HepG2 (cell line): ENCODE results near the gene MED20. TPM values are rescaled to one million over a fixed set of nuclear protein-coding genes. Genes with fewer than 3 reads are reported as not detected.
A peak's percentile ranks its signal among the peaks of the same experiment; 100 is the strongest.

Source experiments
- ATAC-seq: fragments of 200-7000 bp; cut with Tn5 transposase; 3 replicates; pipeline ENCODE4 v1.9.1; 2020; ENCODE audit warnings: mild to moderate bottlenecking, moderate library complexity
- BruUV-seq: library from RNA; stranded (reverse); fragments of 400-500 nt; replicated peaks from 2 replicates; lab custom pipeline; 2021; lab: Mats Ljungman, UMichigan
- CTCF ChIA-PET: fragments of 300-600 bp; formaldehyde crosslinking; extraction: SDS; loops from one replicate; lab custom pipeline; 2021; ENCODE audit warnings: low total read pairs, inconsistent platforms, low intra/inter-chr PET ratio; lab: Yijun Ruan, JAX
- POLR2A ChIA-PET: fragments of 350-600 bp; sonication (Branson Sonifier 250); formaldehyde crosslinking; loops from one replicate; lab custom pipeline; 2020; ENCODE audit warnings: antibody characterized with exemption, inconsistent platforms; lab: Yijun Ruan, JAX
- DNase-seq: peaks from one replicate; pipeline ENCODE4 v3.0.0-alpha.2; 2015; ENCODE audit warnings: low spot score
- FAIRE-seq: peaks from 3 replicates; lab custom pipeline; 2011; peaks lifted over from hg19 to GRCh38; lab: Jason Lieb, UNC
- H2AFZ ChIP-seq: one replicate; pipeline ENCODE4 v1.6.1; 2011; ENCODE audit warnings: low read length, inconsistent platforms
- H3K27ac ChIP-seq: fragments of 300-600 bp; 3 replicates; pipeline ENCODE4 v1.8.0; 2011; ENCODE audit warnings: mixed run types, mild to moderate bottlenecking, mixed read lengths, low read length, inconsistent platforms; ENCODE audit not compliant: insufficient read depth; ENCODE audit errors: extremely low read length
- H3K27me3 ChIP-seq, 2 experiments: fragments of 200-600 bp in 1 of 2; 2 replicates in 1 of 2; 3 replicates in 1 of 2; pipeline versions ENCODE4 v1.6.0 to v1.8.0; 2011; ENCODE audit warnings: low read length in 2 of 2, mild to moderate bottlenecking in 2 of 2, moderate library complexity in 2 of 2, inconsistent platforms in 1 of 2; ENCODE audit not compliant: insufficient read depth in 2 of 2, control insufficient read depth in 1 of 2
- H3K36me3 ChIP-seq, 2 experiments: fragments of 200-600 bp in 1 of 2; replicated peaks in 1 of 2; 2 replicates in 1 of 2; 3 replicates in 1 of 2; pipeline versions ENCODE4 v1.5.1 to v1.8.0; 2011; ENCODE audit warnings: low read length in 2 of 2, inconsistent platforms in 1 of 2; ENCODE audit not compliant: insufficient read depth in 2 of 2, control insufficient read depth in 1 of 2
- H3K4me1 ChIP-seq: 2 replicates; pipeline ENCODE4 v1.5.1; 2012; ENCODE audit warnings: low read length, inconsistent platforms; ENCODE audit not compliant: insufficient read depth
- H3K4me2 ChIP-seq: 2 replicates; pipeline ENCODE4 v1.6.0; 2011; ENCODE audit warnings: low read depth, low read length, inconsistent platforms
- H3K4me3 ChIP-seq, 3 experiments: fragments of 200-600 bp in 1 of 3; sonication (generic), shearing (Covaris generic) in 1 of 3; replicated peaks in 1 of 3; 2 replicates each; pipeline ENCODE4 v1.5.1; 2011 to 2016; ENCODE audit warnings: low read length in 3 of 3, inconsistent platforms in 2 of 3, low read depth in 2 of 3, mild to moderate bottlenecking in 2 of 3, control low read depth in 1 of 3, mixed read lengths in 1 of 3; ENCODE audit not compliant: insufficient read depth in 1 of 3
- H3K79me2 ChIP-seq: one replicate; pipeline ENCODE4 v1.6.1; 2011; ENCODE audit warnings: low read length, inconsistent platforms; ENCODE audit not compliant: insufficient read depth
- H3K9ac ChIP-seq: 2 replicates; pipeline ENCODE4 v1.6.0; 2011; ENCODE audit warnings: mild to moderate bottlenecking, low read depth, low read length, inconsistent platforms; ENCODE audit not compliant: insufficient read depth
- H3K9me3 ChIP-seq: 2 replicates; pipeline ENCODE4 v1.5.1; 2012; ENCODE audit warnings: mild to moderate bottlenecking, low read length
- H4K20me1 ChIP-seq: 2 replicates; pipeline ENCODE4 v1.6.0; 2011; ENCODE audit warnings: inconsistent platforms, mild to moderate bottlenecking, low read length, moderate library complexity; ENCODE audit not compliant: insufficient read depth
- ATF7 ChIP-seq, 2 experiments: fragments of 450-650 bp in 1 of 2; sonication (generic) in 1 of 2; formaldehyde crosslinking in 1 of 2; IDR thresholded peaks; 2 replicates each; pipeline versions ENCODE4 v1.4.0 to v1.6.1; 2016 to 2020; ENCODE audit warnings: antibody characterized with exemption in 1 of 2, mild to moderate bottlenecking in 1 of 2, missing genetic modification reagents in 1 of 2
- NFAT5 ChIP-seq: sonication (generic); formaldehyde crosslinking; IDR thresholded peaks from 2 replicates; pipeline ENCODE4 v1.4.0; 2020; ENCODE audit warnings: missing genetic modification reagents
- STAT6 ChIP-seq: sonication (generic); formaldehyde crosslinking; IDR thresholded peaks from 2 replicates; pipeline ENCODE4 v1.4.0; 2020; ENCODE audit warnings: missing genetic modification reagents, mild to moderate bottlenecking, borderline replicate concordance
- TEAD3 ChIP-seq: optimal IDR thresholded peaks from 2 replicates; pipeline ENCODE3; 2016; ENCODE audit warnings: borderline replicate concordance
- ZNF687 ChIP-seq: sonication (generic); formaldehyde crosslinking; IDR thresholded peaks from 2 replicates; pipeline ENCODE4 v1.5.1; 2020; ENCODE audit warnings: mild to moderate bottlenecking, missing genetic modification reagents, moderate library complexity
- WGBS: methylation state at CpG from one replicate; pipeline ENCODE4 v1.1.6; 2017; ENCODE audit warnings: low lambda C conversion rate; 5-methylcytosine and 5-hydroxymethylcytosine counted together
- in situ Hi-C: cut with HindIII; loops from 2 replicates; pipeline ENCODE4 v1.10.0; 2017; ENCODE audit warnings: low pct_unique_long_range_greater_than_20kb; ENCODE audit not compliant: extremely low pct_ligation_motif_present
- intact Hi-C: fragments of 100-400 bp; cut with micrococcal nuclease; formaldehyde crosslinking; loops from one replicate; pipeline ENCODE4 v1.10.0; 2022; ENCODE audit not compliant: unreplicated experiment
- polyA plus RNA-seq, 8 experiments: library from polyadenylated mRNA; depleted of rRNA in 3 of 8; stranded (reverse) in 7 of 8; unstranded in 1 of 8; fragments of >200 nt; fragmentation: Illumina TruSeq in 4 of 8; extraction: Trizol in 4 of 8; gene quantifications; 2 replicates each; pipeline versions ENCODE4 v1.2.1 to v1.2.3, GENCODE V29; 2011 to 2016; ENCODE audit warnings: low read depth in 4 of 8, missing spikeins in 1 of 8, mixed read lengths in 1 of 8; ENCODE audit not compliant: insufficient read depth in 1 of 8
- total RNA-seq, 5 experiments: library from RNA; depleted of rRNA; stranded (reverse); fragments of >200 nt; fragmentation: Illumina TruSeq; extraction: Trizol; gene quantifications; 2 replicates each; pipeline ENCODE4 v1.2.3, GENCODE V29; 2016; ENCODE audit warnings: low read depth in 1 of 5

The MED20 gene
- total and polyA plus RNA-seq, 2 of the 13 experiments (the other 11 are each of a cell fraction or from before 2014, with no cell fraction given): 28.1 to 41.1 TPM

GRCh38 chr6:41954668-41955067, 33.7 kb upstream of the MED20 start (continued):
- TF ChIP-seq ZNF687 (CRISPR knock-in tag): no peak

GRCh38 chr6:41947581-41948220, 26.8 kb upstream of the MED20 start:
- intact Hi-C loops (no loop called here), in situ Hi-C loops (no loop called here)
- Histone ChIP-seq H3K4me3 (no peak overlapping the region), H3K9me3 (no peaks in the 10 kb centered on the region), H4K20me1 (no peaks in the 10 kb centered on the region), H2AFZ (no peak overlapping the region), H3K79me2 (no peaks in the 10 kb centered on the region), H3K36me3 (no peaks in the 10 kb centered on the region), H3K4me2 (no peak overlapping the region), H3K27ac (no peak overlapping the region), H3K9ac (no peak overlapping the region), H3K4me1 (peaks cover under 1% of the 10 kb centered on the region; the same call in 1 of the 2 replicates), H3K27me3 (peaks cover 2 to 4% of the 10 kb centered on the region in 2 experiments; a peak in 2 of 5 replicates)
- 39% methylated on average over 10 of the region's 10 CpGs for WGBS
- DNase-seq (no peak), FAIRE-seq (no peak), ATAC-seq (no peak)
- CTCF ChIA-PET: no interaction called here
- POLR2A ChIA-PET: interaction anchor here (1.1 to 1.5 kb wide), 2 partner anchors 27 to 124 kb away, joined by 3 to 4 read pairs; partner anchors contain the start of genes BYSL and MED20
- TF ChIP-seq NFAT5 (no peak), TEAD3 (CRISPR knock-in tag) (peak; percentile 40), STAT6 (CRISPR knock-in tag) (no peak), ATF7 (IDR thresholded peaks at IDR 0.05) (peak; percentile 54), ATF7 (CRISPR knock-in tag; IDR thresholded peaks at IDR 0.05) (no peak)
- BruUV-seq: no TSS peak
